ENCODE data around the gene DNAI1.

DNAI1 gene

GRCh38 chr9:34557426-34558321 is 99.1 kb downstream of the DNAI1 start:
- DNase-seq (ENCODE audit: low read depth in 2 of 2), result no peak

GRCh38 chr9:34558364-34558763 is 99.8 kb downstream of the DNAI1 start:
- no peak for DNase-seq (ENCODE audit: low read depth in 2 of 2)

GRCh38 chr9:34558919-34559623 is 100.5 kb downstream of the DNAI1 start:
- no peak for DNase-seq (ENCODE audit: low read depth in 2 of 2)

GRCh38 chr9:34559624-34560455 is 101.2 kb downstream of the DNAI1 start:
- no peak for DNase-seq (ENCODE audit: low read depth in 2 of 2)

GRCh38 chr9:34560599-34561214 is 102.1 kb downstream of the DNAI1 start:
- DNase-seq (ENCODE audit: low read depth in 2 of 2), result no peak

GRCh38 chr9:34562135-34562745 is 103.6 kb downstream of the DNAI1 start:
- DNase-seq (ENCODE audit: low read depth in 2 of 2), result no peak

- no peak for DNase-seq (ENCODE audit: low read depth in 2 of 2)
Measured at GRCh38 chr9:34563262-34563661, 104.7 kb downstream of the DNAI1 start.

GRCh38 chr9:34564617-34565016 is 106.0 kb downstream of the DNAI1 start:
- DNase-seq (ENCODE audit: low read depth in 2 of 2), result no peak

GRCh38 chr9:34565856-34566255 is 107.3 kb downstream of the DNAI1 start:
- DNase-seq (ENCODE audit: low read depth in 2 of 2), result no peak

GRCh38 chr9:34566322-34566721 is 107.7 kb downstream of the DNAI1 start:
- DNase-seq (ENCODE audit: low read depth in 2 of 2), result no peak

GRCh38 chr9:34566972-34567371 is 108.4 kb downstream of the DNAI1 start:
- no peak for DNase-seq (ENCODE audit: low read depth in 2 of 2)

GRCh38 chr9:34568133-34568532 is 109.5 kb downstream of the DNAI1 start:
- DNase-seq (ENCODE audit: low read depth in 2 of 2), result no peak

GRCh38 chr9:34568774-34569173 is 110.2 kb downstream of the DNAI1 start:
- DNase-seq (ENCODE audit: low read depth in 2 of 2), result no peak

- DNase-seq (ENCODE audit: low read depth in 2 of 2), result no peak
Measured at GRCh38 chr9:34570376-34570775, 111.8 kb downstream of the DNAI1 start.
